Natural killer cell (primary cell): ENCODE data around the gene FAHD1. TPM values are rescaled to one million over a fixed set of nuclear protein-coding genes. Genes with fewer than 3 reads are reported as not detected.

ENCODE experiments used
- ATAC-seq, 3 donors: fragments of 150-1000 bp in 2 of 3; fragments of 200-7000 bp in 1 of 3; cut with Tn5 transposase; 1 replicate in 1 of 3; 2 replicates in 2 of 3; pipeline ENCODE4 v1.10.0; 2021; ENCODE audit warnings: mild to moderate bottlenecking in 2 of 3, moderate library complexity in 2 of 3
- DNase-seq, 2 donors: peaks; one replicate each; pipeline versions ENCODE4 v3.0.0 to v3.0.0-alpha.2; 2013 to 2021; ENCODE audit warnings: mixed read lengths in 1 of 2
- H3K27ac ChIP-seq: one replicate; pipeline ENCODE4 v1.5.1; 2013; ENCODE audit warnings: mild to moderate bottlenecking, low read length
- H3K27me3 ChIP-seq: one replicate; pipeline ENCODE4 v1.6.1; 2013; ENCODE audit warnings: low read length; ENCODE audit not compliant: control insufficient read depth, insufficient read depth
- H3K36me3 ChIP-seq: one replicate; pipeline ENCODE4 v1.6.1; 2013; ENCODE audit warnings: low read length; ENCODE audit not compliant: control insufficient read depth, insufficient read depth
- H3K4me1 ChIP-seq: one replicate; pipeline ENCODE4 v1.6.1; 2013; ENCODE audit warnings: low read length; ENCODE audit not compliant: control insufficient read depth, insufficient read depth
- H3K4me3 ChIP-seq: one replicate; pipeline ENCODE4 v1.5.1; 2013; ENCODE audit warnings: low read length
- H3K9me3 ChIP-seq: one replicate; pipeline ENCODE4 v1.6.1; 2013; ENCODE audit warnings: low read length; ENCODE audit not compliant: control insufficient read depth, insufficient read depth
- H3K27ac Mint-ChIP-seq, 2 donors: one replicate each; pipeline ENCODE4 v1.8.0; 2022; ENCODE audit warnings: mild to moderate bottlenecking in 2 of 2, mixed read lengths in 2 of 2, moderate library complexity in 1 of 2
- H3K27me3 Mint-ChIP-seq, 2 donors: one replicate each; pipeline ENCODE4 v1.8.0; 2022; ENCODE audit warnings: low read depth in 2 of 2, mixed read lengths in 2 of 2
- H3K36me3 Mint-ChIP-seq: one replicate; pipeline ENCODE4 v1.8.0; 2022; ENCODE audit warnings: mixed read lengths
- H3K4me1 Mint-ChIP-seq, 2 donors: one replicate each; pipeline ENCODE4 v1.8.0; 2022; ENCODE audit warnings: mixed read lengths in 2 of 2
- H3K4me3 Mint-ChIP-seq: one replicate; pipeline ENCODE4 v1.8.0; 2022; ENCODE audit warnings: mild to moderate bottlenecking, moderate library complexity, mixed read lengths
- H3K9me3 Mint-ChIP-seq, 2 donors: one replicate each; pipeline ENCODE4 v1.8.0; 2022; ENCODE audit warnings: mixed read lengths in 2 of 2
- WGBS: methylation state at CpG from one replicate; pipeline ENCODE4 v1.1.7; 2013; ENCODE audit warnings: missing lambda C conversion rate; ENCODE audit not compliant: insufficient coverage; 5-methylcytosine and 5-hydroxymethylcytosine counted together
- intact Hi-C: fragments of 100-400 bp; cut with micrococcal nuclease; formaldehyde crosslinking; loops from one replicate; pipeline ENCODE4 v1.14.2; 2022
- total RNA-seq, 4 donors: library from RNA; stranded (reverse); fragments of 120-200 nt in 1 of 4; gene quantifications; one replicate each; pipeline versions ENCODE4 v1.2.3 to v1.2.4, GENCODE V29; 2013 to 2022
- TF ChIP-seq, protein P1 (sequence below): fragments of 200-600 bp; IDR thresholded peaks from one replicate; pipeline ENCODE4 v1.8.0; 2022; ENCODE audit warnings: antibody characterized with exemption

FAHD1 gene
- total RNA-seq, 3 donors from 2014 or later (not counting 1 experiment from before 2014, with no cell fraction given), result 5.3 to 10.6 (median 7.4) TPM

DNA sequence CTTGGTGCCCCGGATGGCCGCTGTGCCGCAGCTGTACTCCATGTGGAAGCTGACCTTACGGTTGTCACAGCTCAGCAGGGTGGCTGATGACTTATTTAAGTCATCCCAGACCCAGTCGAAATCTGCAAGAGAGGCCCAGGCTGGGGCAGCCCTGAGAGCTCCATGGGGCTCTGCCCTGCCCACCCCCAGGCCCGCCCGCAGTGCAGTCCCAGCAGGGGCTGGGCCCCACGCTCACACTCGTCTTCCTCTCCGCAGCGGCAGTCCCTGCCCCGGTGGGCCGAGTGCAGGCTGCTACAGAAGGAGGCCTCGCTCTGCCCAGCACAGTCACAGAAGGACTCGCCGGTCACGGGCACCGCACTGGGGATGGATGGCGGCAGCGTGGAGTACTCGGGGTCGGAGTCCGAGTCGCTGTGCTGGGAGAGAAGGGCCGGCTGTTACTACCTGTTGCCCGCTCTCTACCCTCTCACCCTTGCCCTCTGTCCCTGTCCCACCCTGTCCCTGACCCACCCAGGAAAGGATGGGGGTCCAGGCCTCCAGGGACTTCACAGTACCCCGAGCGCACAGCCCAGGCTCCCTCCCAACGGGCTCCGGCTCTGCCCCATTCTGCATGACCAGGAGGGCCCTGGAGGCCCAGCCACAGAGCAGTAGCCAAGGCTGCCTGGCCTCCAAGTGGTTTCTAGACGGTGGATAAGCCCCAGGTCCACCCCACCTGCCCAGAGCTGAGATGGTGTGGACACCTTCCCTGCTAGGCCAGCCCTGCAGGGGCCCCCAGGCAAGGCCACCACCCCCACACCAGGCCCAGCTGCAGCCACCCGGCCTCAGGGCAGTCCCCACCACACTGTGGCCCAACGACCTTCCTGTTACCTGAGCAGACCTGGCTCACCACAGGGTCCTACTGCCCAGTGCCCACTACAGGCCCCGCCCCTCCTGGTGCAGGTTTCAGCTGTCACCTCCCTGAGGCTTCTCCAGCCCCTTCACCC, 48.5 kb upstream of the FAHD1 start:
- H3K27ac Mint-ChIP-seq, result no peak overlapping the region
- H3K4me3 Mint-ChIP-seq, result peak overlapping the region; percentile 31
- WGBS, result 90% methylated on average over 34 of the region's 34 CpGs

GRCh38 chr16:1779234-1779701, 47.7 kb upstream of the FAHD1 start:
- Mint-ChIP-seq H3K4me3 (no peak overlapping the region), H3K36me3 (no peaks in the 10 kb centered on the region), H3K27ac (no peak overlapping the region), H3K9me3 (no peaks in the 10 kb centered on the region), H3K27me3 (no peaks in the 10 kb centered on the region), H3K4me1 (peaks cover 10 to 15% of the 10 kb centered on the region in 2 donors)
- intact Hi-C loops, result loop anchor here (10.0 kb wide), 1 partner anchor 146 kb away; no protein-coding TSS in a partner anchor
- 94% methylated on average over 8 of the region's 8 CpGs for WGBS
- TF ChIP-seq, protein P1, sequence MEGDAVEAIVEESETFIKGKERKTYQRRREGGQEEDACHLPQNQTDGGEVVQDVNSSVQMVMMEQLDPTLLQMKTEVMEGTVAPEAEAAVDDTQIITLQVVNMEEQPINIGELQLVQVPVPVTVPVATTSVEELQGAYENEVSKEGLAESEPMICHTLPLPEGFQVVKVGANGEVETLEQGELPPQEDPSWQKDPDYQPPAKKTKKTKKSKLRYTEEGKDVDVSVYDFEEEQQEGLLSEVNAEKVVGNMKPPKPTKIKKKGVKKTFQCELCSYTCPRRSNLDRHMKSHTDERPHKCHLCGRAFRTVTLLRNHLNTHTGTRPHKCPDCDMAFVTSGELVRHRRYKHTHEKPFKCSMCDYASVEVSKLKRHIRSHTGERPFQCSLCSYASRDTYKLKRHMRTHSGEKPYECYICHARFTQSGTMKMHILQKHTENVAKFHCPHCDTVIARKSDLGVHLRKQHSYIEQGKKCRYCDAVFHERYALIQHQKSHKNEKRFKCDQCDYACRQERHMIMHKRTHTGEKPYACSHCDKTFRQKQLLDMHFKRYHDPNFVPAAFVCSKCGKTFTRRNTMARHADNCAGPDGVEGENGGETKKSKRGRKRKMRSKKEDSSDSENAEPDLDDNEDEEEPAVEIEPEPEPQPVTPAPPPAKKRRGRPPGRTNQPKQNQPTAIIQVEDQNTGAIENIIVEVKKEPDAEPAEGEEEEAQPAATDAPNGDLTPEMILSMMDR, result no peak
- DNase-seq, result no peak
- Histone ChIP-seq H3K9me3 (no peaks in the 10 kb centered on the region), H3K4me1 (peaks cover 50% of the 10 kb centered on the region), H3K4me3 (no peak overlapping the region), H3K27ac (no peak overlapping the region), H3K36me3 (peaks cover 24% of the 10 kb centered on the region), H3K27me3 (no peaks in the 10 kb centered on the region)
- ATAC-seq, result no peak

More for the DNA sequence above, 48.5 kb upstream of the FAHD1 start:
- ATAC-seq (no peak), DNase-seq (no peak)
- Histone ChIP-seq H3K27me3 (no peaks in the 10 kb centered on the region), H3K4me1 (peaks cover 49% of the 10 kb centered on the region), H3K4me3 (no peak overlapping the region), H3K9me3 (no peaks in the 10 kb centered on the region), H3K36me3 (peaks cover 24% of the 10 kb centered on the region), H3K27ac (no peak overlapping the region)
- Mint-ChIP-seq H3K4me1 (peaks cover 14 to 19% of the 10 kb centered on the region in 2 donors), H3K9me3 (no peaks in the 10 kb centered on the region), H3K36me3 (no peaks in the 10 kb centered on the region), H3K27me3 (no peaks in the 10 kb centered on the region)
- TF ChIP-seq, protein P1, result no peak
- intact Hi-C loops, result loop anchor here (10.0 kb wide), 1 partner anchor 146 kb away; no protein-coding TSS in a partner anchor

DNA sequence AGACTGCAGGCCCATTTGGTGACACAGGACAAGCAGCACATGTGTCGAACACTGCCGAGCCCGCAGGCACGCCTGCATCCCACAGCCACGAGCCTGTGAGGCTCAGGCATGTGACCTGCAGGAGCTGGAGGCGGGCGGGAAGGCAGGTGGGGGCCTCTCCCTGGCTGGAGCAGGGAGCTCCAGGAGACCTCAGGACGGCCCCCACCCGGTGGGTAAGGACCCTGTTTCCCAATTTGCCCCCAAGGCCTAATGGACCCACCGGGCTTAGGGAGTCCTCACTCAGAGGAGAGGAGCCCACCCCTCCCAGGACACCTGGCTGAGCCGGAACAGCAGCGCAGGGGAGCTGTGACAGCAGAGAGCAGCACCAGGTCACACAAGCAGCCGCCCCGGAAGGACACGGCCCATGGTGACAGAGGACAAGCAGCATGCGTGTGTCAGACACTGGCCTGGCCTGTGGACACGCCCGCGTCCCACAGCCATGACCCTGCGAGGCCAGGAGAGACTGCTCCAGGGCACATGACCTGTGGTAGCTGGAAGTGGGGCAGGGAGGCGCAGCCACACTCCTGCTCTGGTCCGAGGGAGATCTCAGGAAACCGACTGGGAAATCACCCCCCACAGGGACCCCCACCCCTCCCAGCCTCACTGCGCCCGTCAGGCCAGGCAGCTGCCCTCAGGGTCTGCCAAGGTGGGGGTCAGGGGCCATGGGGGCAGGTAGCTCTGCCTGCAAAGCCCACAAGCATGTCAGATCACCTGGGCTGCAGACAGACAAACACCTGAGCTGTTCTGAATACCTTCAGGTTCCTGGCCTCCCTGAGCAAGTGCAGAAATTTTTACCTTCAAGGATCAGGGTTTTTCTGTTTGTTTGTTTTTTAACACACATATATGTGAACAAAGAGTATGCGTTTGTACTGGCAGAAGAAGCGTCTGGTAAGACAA, 47.0 kb upstream of the FAHD1 start:
- H3K27me3 Mint-ChIP-seq, result no peaks in the 10 kb centered on the region
- WGBS, result 90% methylated on average over 27 of the region's 27 CpGs
- intact Hi-C loops, result loop anchor here (10.0 kb wide), 1 partner anchor 145 kb away; no protein-coding TSS in a partner anchor
- Histone ChIP-seq H3K27ac (no peak overlapping the region), H3K27me3 (no peaks in the 10 kb centered on the region), H3K9me3 (no peaks in the 10 kb centered on the region), H3K4me1 (peaks cover 45% of the 10 kb centered on the region), H3K4me3 (no peak overlapping the region), H3K36me3 (peaks cover 24% of the 10 kb centered on the region)
- peaks cover 10 to 16% of the 10 kb centered on the region in 2 donors for H3K4me1 Mint-ChIP-seq
- peak overlapping the region; percentile 21 for H3K4me3 Mint-ChIP-seq
- TF ChIP-seq, protein P1, result no peak
- no peaks in the 10 kb centered on the region for H3K36me3 Mint-ChIP-seq
- ATAC-seq, result no peak
- no peaks in the 10 kb centered on the region for H3K9me3 Mint-ChIP-seq
- DNase-seq, result no peak
- peak overlapping the region in 1 of 2 donors; percentile 88 for H3K27ac Mint-ChIP-seq
